ENCODE measurements around the gene FKBP5.

GRCh38 chr6:35691027-35691824 lies 2.5 kb upstream of the FKBP5 start:
- TF ChIP-seq TAF1 (IDR thresholded peaks at IDR 0.05; ENCODE audit: borderline replicate concordance, low read depth, low read length) (no peak), POLR2A (IDR thresholded peaks at IDR 0.05; ENCODE audit: low read depth, low read length) (no peak)

All from GM12892 (cell line).